ENCODE data around the gene DDA1.

- TF ChIP-seq CTCF (IDR thresholded peaks at IDR 0.05) (peak; percentile 51 to 86 (median 74)), POLR2A (IDR thresholded peaks at IDR 0.05) (no peak)
Measured at GRCh38 chr19:17292301-17293074, 16.9 kb upstream of the DDA1 start.
